Activated B cell treated with CpG ODN at 0.5 μM for 24 hours (primary cell): Measurements from ENCODE around the gene PFKFB3. TPM values are rescaled to one million over a fixed set of nuclear protein-coding genes. Genes with fewer than 3 reads are reported as not detected.
"Not testable (repeated sequence)": the region's sequence is repeated elsewhere in the genome, so short reads cannot be mapped to it uniquely, and the experiment has no call there.

Experiments
- ATAC-seq: fragments of 200-7000 bp; cut with Tn5 transposase; one replicate; pipeline ENCODE4 v1.10.0; 2021; ENCODE audit warnings: low read depth, mild to moderate bottlenecking, moderate library complexity
- CTCF ChIA-PET: fragments of 350-600 bp; sonication (Branson Sonifier 250); formaldehyde crosslinking; loops from one replicate; lab custom pipeline; 2021; ENCODE audit warnings: antibody characterized with exemption; lab: Charles Lee
- POLR2A ChIA-PET: fragments of 350-600 bp; sonication (Branson Sonifier 250); formaldehyde crosslinking; loops from one replicate; lab custom pipeline; 2021; ENCODE audit warnings: antibody characterized with exemption; lab: Charles Lee
- DNase-seq: peaks from one replicate; pipeline ENCODE4 v3.0.0; 2022
- H3K27ac Mint-ChIP-seq: one replicate; pipeline ENCODE4 v1.8.0; 2020; ENCODE audit warnings: mixed read lengths
- H3K27me3 Mint-ChIP-seq: one replicate; pipeline ENCODE4 v1.8.0; 2021; ENCODE audit warnings: mixed read lengths
- H3K36me3 Mint-ChIP-seq: one replicate; pipeline ENCODE4 v1.8.0; 2021; ENCODE audit warnings: low read depth, mixed read lengths
- H3K4me1 Mint-ChIP-seq: one replicate; pipeline ENCODE4 v1.8.0; 2021; ENCODE audit warnings: mixed read lengths
- H3K4me3 Mint-ChIP-seq: one replicate; pipeline ENCODE4 v1.8.0; 2020; ENCODE audit warnings: mild to moderate bottlenecking, mixed read lengths
- H3K9me3 Mint-ChIP-seq: one replicate; pipeline ENCODE4 v1.8.0; 2020; ENCODE audit warnings: mixed read lengths
- intact Hi-C: fragments of 100-400 bp; cut with micrococcal nuclease; formaldehyde crosslinking; loops from one replicate; pipeline ENCODE4 v1.15.1; 2024
- total RNA-seq: library from RNA; stranded (reverse); gene quantifications from 2 replicates; pipeline ENCODE4 v1.2.3, GENCODE V29; 2022
- TF ChIP-seq, protein P1 (sequence below): fragments of 200-600 bp; IDR thresholded peaks from one replicate; pipeline ENCODE4 v1.8.0; 2022; ENCODE audit warnings: antibody characterized with exemption, mild to moderate bottlenecking

PFKFB3 gene
- total RNA-seq, 1 donor from 2014 or later, result 105 TPM

DNA sequence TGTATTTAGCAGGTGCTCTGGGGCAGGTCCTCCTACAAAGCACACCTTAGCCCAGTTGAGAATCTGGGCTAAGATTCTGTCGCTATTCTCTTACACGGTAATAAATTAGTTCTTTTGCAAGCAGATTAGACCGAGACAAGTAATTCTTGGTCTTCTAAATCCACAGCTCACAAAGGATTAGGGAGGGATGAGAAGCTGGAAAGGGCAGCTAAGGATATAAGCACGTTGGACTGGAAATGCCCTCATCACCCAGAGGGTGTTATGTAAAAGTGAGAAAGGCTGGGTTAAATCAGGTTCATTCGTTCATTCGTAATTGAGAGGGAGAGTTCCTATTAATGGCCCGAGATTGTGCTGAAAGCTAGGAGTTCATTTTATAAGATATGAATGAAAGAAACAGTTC, 41.8 kb downstream of the PFKFB3 start:
- TF ChIP-seq, protein P1, sequence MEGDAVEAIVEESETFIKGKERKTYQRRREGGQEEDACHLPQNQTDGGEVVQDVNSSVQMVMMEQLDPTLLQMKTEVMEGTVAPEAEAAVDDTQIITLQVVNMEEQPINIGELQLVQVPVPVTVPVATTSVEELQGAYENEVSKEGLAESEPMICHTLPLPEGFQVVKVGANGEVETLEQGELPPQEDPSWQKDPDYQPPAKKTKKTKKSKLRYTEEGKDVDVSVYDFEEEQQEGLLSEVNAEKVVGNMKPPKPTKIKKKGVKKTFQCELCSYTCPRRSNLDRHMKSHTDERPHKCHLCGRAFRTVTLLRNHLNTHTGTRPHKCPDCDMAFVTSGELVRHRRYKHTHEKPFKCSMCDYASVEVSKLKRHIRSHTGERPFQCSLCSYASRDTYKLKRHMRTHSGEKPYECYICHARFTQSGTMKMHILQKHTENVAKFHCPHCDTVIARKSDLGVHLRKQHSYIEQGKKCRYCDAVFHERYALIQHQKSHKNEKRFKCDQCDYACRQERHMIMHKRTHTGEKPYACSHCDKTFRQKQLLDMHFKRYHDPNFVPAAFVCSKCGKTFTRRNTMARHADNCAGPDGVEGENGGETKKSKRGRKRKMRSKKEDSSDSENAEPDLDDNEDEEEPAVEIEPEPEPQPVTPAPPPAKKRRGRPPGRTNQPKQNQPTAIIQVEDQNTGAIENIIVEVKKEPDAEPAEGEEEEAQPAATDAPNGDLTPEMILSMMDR, result no peak
- POLR2A ChIA-PET, result interaction anchor here (0.9 to 1.0 kb wide), 3 partner anchors 42 to 103 kb away, joined by 3 to 10 read pairs (median 3); no protein-coding TSS in a partner anchor
- H3K4me1 Mint-ChIP-seq, result peaks cover 2% of the 10 kb centered on the region
- CTCF ChIA-PET, result interaction anchor here (2.4 kb wide), 1 partner anchor 158 kb away, joined by 11 read pairs; no protein-coding TSS in a partner anchor
- H3K27me3 Mint-ChIP-seq, result no peaks in the 10 kb centered on the region
- no peak overlapping the region for H3K27ac Mint-ChIP-seq
- no peaks in the 10 kb centered on the region for H3K9me3 Mint-ChIP-seq
- DNase-seq, result no peak
- no peak for ATAC-seq
- H3K4me3 Mint-ChIP-seq, result no peak overlapping the region
- intact Hi-C loops, result no loop called here
- H3K36me3 Mint-ChIP-seq, result peaks cover 9% of the 10 kb centered on the region

DNA sequence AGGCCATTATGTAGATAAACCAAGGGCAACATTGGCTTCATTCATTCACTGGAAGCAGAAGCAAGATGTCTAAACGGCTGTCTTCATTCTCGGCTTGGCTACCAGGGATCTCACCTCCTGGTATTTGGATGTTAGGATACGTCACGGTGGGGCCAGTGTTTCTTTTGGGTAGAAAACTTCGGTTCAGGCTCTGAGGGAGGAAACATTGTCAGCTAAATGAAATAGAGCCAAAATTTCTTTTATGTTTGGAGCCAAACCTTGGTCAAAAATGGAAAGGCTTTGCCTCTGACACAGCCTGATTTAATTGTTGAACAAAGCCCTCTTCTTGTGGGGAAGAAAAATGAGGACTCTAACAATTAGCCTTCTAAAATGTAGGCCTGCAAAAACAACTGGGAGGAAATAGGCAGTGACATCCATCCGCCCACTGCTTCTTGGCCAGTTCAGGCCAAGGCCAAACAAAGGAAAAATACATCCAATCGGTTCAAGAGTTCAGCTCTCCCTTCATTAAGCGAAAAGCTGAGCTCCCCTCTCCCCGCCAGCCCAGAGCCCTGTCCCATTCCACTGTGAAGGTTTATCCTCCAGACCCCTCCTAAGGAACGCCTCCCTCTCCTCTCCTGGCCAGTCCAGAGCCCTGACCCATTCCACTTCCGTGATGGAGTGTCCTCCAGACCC, 44.4 kb downstream of the PFKFB3 start:
- POLR2A ChIA-PET, result no interaction called here
- intact Hi-C loops, result no loop called here
- H3K27me3 Mint-ChIP-seq, result no peaks in the 10 kb centered on the region

DNA sequence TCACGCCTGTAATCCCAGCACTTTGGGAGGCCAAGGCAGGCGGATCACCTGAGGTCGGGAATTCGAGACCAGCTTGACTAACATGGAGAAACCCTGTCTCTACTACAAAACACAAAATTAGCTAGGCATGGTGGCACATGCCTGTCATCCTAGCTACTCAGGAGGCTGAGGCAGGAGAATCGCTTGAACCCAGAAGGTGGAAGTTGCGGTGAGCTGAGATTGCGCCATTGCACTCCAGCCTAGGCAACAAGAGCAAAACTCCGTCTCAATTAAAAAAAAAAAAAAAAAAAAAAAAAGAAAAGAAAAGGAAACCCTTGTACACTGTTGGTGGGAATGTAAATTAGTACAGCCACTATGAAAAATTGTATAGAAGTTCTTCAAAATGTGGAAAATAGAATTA, 46.2 kb downstream of the PFKFB3 start:
- POLR2A ChIA-PET, result interaction anchor here (0.5 to 0.6 kb wide), 2 partner anchors 28 to 53 kb away, joined by 5 to 9 read pairs; no protein-coding TSS in a partner anchor
- H3K36me3 Mint-ChIP-seq, H3K9me3 Mint-ChIP-seq, ATAC-seq, DNase-seq, H3K27me3 Mint-ChIP-seq, intact Hi-C loops, CTCF ChIA-PET, H3K4me3 Mint-ChIP-seq, H3K27ac Mint-ChIP-seq, H3K4me1 Mint-ChIP-seq: not testable (repeated sequence)

More for the DNA sequence above, 44.4 kb downstream of the PFKFB3 start:
- H3K36me3 Mint-ChIP-seq, result peaks cover 3% of the 10 kb centered on the region
- no peak overlapping the region for H3K4me3 Mint-ChIP-seq
- peaks cover 3% of the 10 kb centered on the region for H3K4me1 Mint-ChIP-seq
- no peak for ATAC-seq
- CTCF ChIA-PET, result no interaction called here
- TF ChIP-seq, protein P1, result no peak
- H3K27ac Mint-ChIP-seq, result no peak overlapping the region
- H3K9me3 Mint-ChIP-seq, result no peaks in the 10 kb centered on the region
- DNase-seq, result no peak

DNA sequence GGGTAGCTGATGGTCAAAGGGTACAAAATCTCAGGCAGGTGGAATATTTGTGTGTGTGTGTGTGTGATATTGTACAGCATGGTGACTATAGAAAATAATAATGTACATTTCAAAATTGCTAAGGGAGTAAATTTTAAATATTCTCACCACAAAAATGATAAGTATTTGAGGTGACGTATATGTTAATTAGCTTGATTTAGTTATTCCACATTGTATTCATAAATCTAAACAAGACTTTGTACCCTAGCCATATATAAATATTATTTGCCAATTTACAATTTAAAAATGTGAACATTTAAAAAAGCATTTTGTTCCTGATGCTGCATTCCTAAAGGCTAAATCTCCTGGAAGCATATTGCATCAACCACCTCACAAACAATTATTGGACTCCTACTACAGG, 47.0 kb downstream of the PFKFB3 start:
- DNase-seq (no peak), ATAC-seq (no peak)
- intact Hi-C loops, result loop anchor here (5.0 kb wide), 1 partner anchor 32 kb away; no protein-coding TSS in a partner anchor
- Mint-ChIP-seq H3K4me1 (peaks cover 8% of the 10 kb centered on the region), H3K4me3 (no peak overlapping the region), H3K27me3 (no peaks in the 10 kb centered on the region), H3K27ac (no peak overlapping the region), H3K36me3 (no peaks in the 10 kb centered on the region), H3K9me3 (no peaks in the 10 kb centered on the region)
- POLR2A ChIA-PET, result interaction anchor here (0.5 kb wide), 1 partner anchor 52 kb away, joined by 9 read pairs; no protein-coding TSS in a partner anchor
- CTCF ChIA-PET, result no interaction called here
- TF ChIP-seq, protein P1, result no peak

DNA sequence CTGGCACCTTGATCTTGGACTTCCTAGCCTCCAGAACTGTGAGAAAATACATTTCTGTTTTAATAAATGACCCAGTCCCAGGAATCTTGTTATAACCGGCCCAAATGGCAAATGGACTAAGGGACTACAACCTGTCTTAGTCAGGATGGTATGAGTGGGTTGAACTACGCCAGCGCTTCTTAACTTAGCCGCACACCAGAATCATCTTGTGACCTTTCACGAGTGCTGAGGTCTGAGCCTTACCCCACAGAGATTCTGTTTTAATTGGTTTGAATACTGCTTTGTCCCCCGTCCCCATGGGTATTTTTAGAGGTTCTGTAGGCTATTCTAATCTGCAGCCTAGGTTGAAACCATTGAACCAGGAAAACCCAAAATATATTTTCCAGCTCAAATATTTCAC, 48.0 kb downstream of the PFKFB3 start:
- Mint-ChIP-seq H3K9me3 (no peaks in the 10 kb centered on the region), H3K27me3 (no peaks in the 10 kb centered on the region), H3K4me3 (no peak overlapping the region), H3K27ac (peak overlapping the region; percentile 30), H3K36me3 (peaks cover 2% of the 10 kb centered on the region), H3K4me1 (peaks cover 8% of the 10 kb centered on the region)
- CTCF ChIA-PET, result no interaction called here
- ATAC-seq (no peak), DNase-seq (no peak)
- intact Hi-C loops, result loop anchor here (5.0 kb wide), 1 partner anchor 33 kb away; no protein-coding TSS in a partner anchor
- TF ChIP-seq, protein P1, result no peak
- POLR2A ChIA-PET, result interaction anchor here (0.6 kb wide), 2 partner anchors 11 to 17 kb away, joined by 3 read pairs; no protein-coding TSS in a partner anchor
